ENCODE results near the gene MYF5. TPM values are rescaled to one million over a fixed set of nuclear protein-coding genes. Genes with fewer than 3 reads are reported as not detected.

MYF5 gene
- total and polyA plus RNA-seq, 2 of the 4 experiments (the other 2 are of a cell fraction), result not detected

- ChIA-PET CTCF (no interaction called here), POLR2A (ENCODE audit: unreplicated experiment) (no interaction called here)
- Histone ChIP-seq H3K4me2 (ENCODE audit: low read depth, low read length) (no peak overlapping the region), H2AK5ac (ENCODE audit: low read depth, low read length) (no peak overlapping the region), H3K9ac (ENCODE audit: low read depth, low read length) (no peak overlapping the region), H4K5ac (ENCODE audit: low read depth, low read length) (no peak overlapping the region), H4K20me1 (ENCODE audit: insufficient read depth, low read length) (no peaks in the 10 kb centered on the region), H3K14ac (replicated peaks; ENCODE audit: low read depth, low read length) (no peak overlapping the region), H2BK20ac (ENCODE audit: low read depth, low read length) (no peak overlapping the region), H3K18ac (ENCODE audit: low read depth, low read length) (no peak overlapping the region), H3K56ac (ENCODE audit: extremely low read depth, insufficient read depth, low read length) (no peak overlapping the region), H3K36me3 (ENCODE audit: control insufficient read depth, insufficient read depth, low read length) (no peaks in the 10 kb centered on the region), H2BK120ac (ENCODE audit: low read depth, low read length) (no peak overlapping the region), H3K4me1 (ENCODE audit: control insufficient read depth, insufficient read depth, low read length) (no peaks in the 10 kb centered on the region), H3K27ac (ENCODE audit: insufficient read depth, low read length) (no peak overlapping the region), H3K9me1 (ENCODE audit: insufficient read depth, low read length) (0 out of 2 replicates have a peak, but pooled peaks cover 3% of the 10 kb centered on the region), H2BK5ac (ENCODE audit: low read depth, low read length, poor library complexity, severe bottlenecking) (no peak overlapping the region), H4K8ac (ENCODE audit: low read depth in 2 of 2, low read length in 2 of 2) (no peak overlapping the region), H3K4me3 (ENCODE audit: insufficient read depth, low read depth, low read length) (no peak overlapping the region), H2AFZ (replicated peaks; ENCODE audit: low read length, poor library complexity) (peak overlapping the region; percentile 5), H3K4ac (ENCODE audit: low read depth, low read length) (no peak overlapping the region; the same call in 1 of the 2 replicates), H2AK9ac (replicated peaks; ENCODE audit: low read depth, low read length, poor library complexity) (no peak overlapping the region), H3K79me1 (ENCODE audit: low read depth in 1 of 2, low read length in 2 of 2) (no peaks in the 10 kb centered on the region), H3K9me3 (ENCODE audit: control insufficient read depth, insufficient read depth, low read length) (no peaks in the 10 kb centered on the region), H2BK15ac (ENCODE audit: low read depth, low read length) (no peak overlapping the region), H4K91ac (ENCODE audit: insufficient read depth, low read depth, low read length) (no peak overlapping the region), H3K27me3 (ENCODE audit: control insufficient read depth, insufficient read depth, low read length) (no peaks in the 10 kb centered on the region), H3K23ac (ENCODE audit: low read depth, low read length) (no peak overlapping the region)
- intact Hi-C loops (cut with micrococcal nuclease), result no loop called here
- in situ Hi-C loops (cut with MboI; ENCODE audit: low sequenced_read_pairs), result loop anchor here (25.0 kb wide), 1 partner anchor 542 kb away; no protein-coding TSS in a partner anchor
- no CpG with 5 or more reads among the region's 3 CpGs for WGBS, 2 experiments (ENCODE audit: extremely low coverage in 2 of 2, insufficient read length in 1 of 2)
- BruUV-seq (replicated peaks), result no TSS peak
- TF ChIP-seq BHLHE40 (IDR thresholded peaks at IDR 0.05; ENCODE audit: low read depth, low read length), result no peak
- no peak for TF ChIP-seq CHD1 (IDR thresholded peaks at IDR 0.05; ENCODE audit: low read depth, low read length)
- no peak for TF ChIP-seq CTCF (conservative IDR thresholded peaks at IDR 0.05; ENCODE audit: low read depth, low read length)
- TF ChIP-seq, protein P1, sequence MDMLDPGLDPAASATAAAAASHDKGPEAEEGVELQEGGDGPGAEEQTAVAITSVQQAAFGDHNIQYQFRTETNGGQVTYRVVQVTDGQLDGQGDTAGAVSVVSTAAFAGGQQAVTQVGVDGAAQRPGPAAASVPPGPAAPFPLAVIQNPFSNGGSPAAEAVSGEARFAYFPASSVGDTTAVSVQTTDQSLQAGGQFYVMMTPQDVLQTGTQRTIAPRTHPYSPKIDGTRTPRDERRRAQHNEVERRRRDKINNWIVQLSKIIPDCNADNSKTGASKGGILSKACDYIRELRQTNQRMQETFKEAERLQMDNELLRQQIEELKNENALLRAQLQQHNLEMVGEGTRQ (IDR thresholded peaks at IDR 0.05; ENCODE audit: low read depth, low read length), result no peak
- TF ChIP-seq, protein P2, sequence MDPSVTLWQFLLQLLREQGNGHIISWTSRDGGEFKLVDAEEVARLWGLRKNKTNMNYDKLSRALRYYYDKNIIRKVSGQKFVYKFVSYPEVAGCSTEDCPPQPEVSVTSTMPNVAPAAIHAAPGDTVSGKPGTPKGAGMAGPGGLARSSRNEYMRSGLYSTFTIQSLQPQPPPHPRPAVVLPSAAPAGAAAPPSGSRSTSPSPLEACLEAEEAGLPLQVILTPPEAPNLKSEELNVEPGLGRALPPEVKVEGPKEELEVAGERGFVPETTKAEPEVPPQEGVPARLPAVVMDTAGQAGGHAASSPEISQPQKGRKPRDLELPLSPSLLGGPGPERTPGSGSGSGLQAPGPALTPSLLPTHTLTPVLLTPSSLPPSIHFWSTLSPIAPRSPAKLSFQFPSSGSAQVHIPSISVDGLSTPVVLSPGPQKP (IDR thresholded peaks at IDR 0.05; ENCODE audit: borderline replicate concordance, low read depth, low read length), result no peak
- no peak for TF ChIP-seq CEBPB (IDR thresholded peaks at IDR 0.05; ENCODE audit: low read depth, low read length)
- TF ChIP-seq MAFK (IDR thresholded peaks at IDR 0.05; ENCODE audit: low read depth, low read length), result no peak
- no peak for TF ChIP-seq RFX5 (IDR thresholded peaks at IDR 0.05; ENCODE audit: low read depth, low read length)
- TF ChIP-seq MXI1 (IDR thresholded peaks at IDR 0.05; ENCODE audit: borderline replicate concordance, low read depth, low read length), result no peak
- no peak for TF ChIP-seq RCOR1 (IDR thresholded peaks at IDR 0.05; ENCODE audit: insufficient replicate concordance, low read length)
- no peak for TF ChIP-seq MAZ (IDR thresholded peaks at IDR 0.05; ENCODE audit: borderline replicate concordance, low read depth, low read length)
- TF ChIP-seq POLR2A (IDR thresholded peaks at IDR 0.05; ENCODE audit: low read depth, low read length), result no peak
- no peak for TF ChIP-seq NFE2L2 (IDR thresholded peaks at IDR 0.05; ENCODE audit: low read depth, low read length)
- no peak for TF ChIP-seq FOS (IDR thresholded peaks at IDR 0.05; ENCODE audit: low read depth, low read length)
- TF ChIP-seq RAD21 (IDR thresholded peaks at IDR 0.05; ENCODE audit: low read length), result no peak
- DNase-seq (no peak), ATAC-seq (ENCODE audit: low read depth) (no peak)
- dilution Hi-C loops (cut with HindIII; ENCODE audit: low sequenced_read_pairs, unreplicated experiment), result no loop called here
Measured at GRCh38 chr12:80754274-80754673, 37.6 kb downstream of the MYF5 start.
